Activated CD4-positive, alpha-beta T cell treated with anti-CD3 and anti-CD28 coated beads, Interleukin-2, amount 50 U/mL, for 16 hours (primary cell): Measurements from ENCODE around the gene TMEM132D.

Experiments
- DNase-seq: peaks from one replicate; pipeline ENCODE4 v3.0.0-alpha.2; 2020

Gene TMEM132D

GRCh38 chr12:129523621-129524020 is 380.2 kb downstream of the TMEM132D start:
- DNase-seq: no peak

GRCh38 chr12:129520739-129521138 is 383.1 kb downstream of the TMEM132D start:
- no peak for DNase-seq

GRCh38 chr12:129503802-129504201 is 400.0 kb downstream of the TMEM132D start:
- DNase-seq: no peak

- DNase-seq: no peak
These were observed 407.6 kb downstream of the TMEM132D start for GRCh38 chr12:129496226-129496625.

GRCh38 chr12:129494766-129495165 is 409.1 kb downstream of the TMEM132D start:
- no peak for DNase-seq

GRCh38 chr12:129494260-129494659 is 409.6 kb downstream of the TMEM132D start:
- DNase-seq: no peak

GRCh38 chr12:129489100-129489676 is 414.6 kb downstream of the TMEM132D start:
- DNase-seq: no peak

- DNase-seq: no peak
These were observed 416.9 kb downstream of the TMEM132D start for GRCh38 chr12:129486931-129487330.

- DNase-seq: no peak
These were observed 420.5 kb downstream of the TMEM132D start for GRCh38 chr12:129483111-129483893.

- no peak for DNase-seq
These were observed 421.9 kb downstream of the TMEM132D start for GRCh38 chr12:129481921-129482320.

GRCh38 chr12:129470196-129470595 is 433.6 kb downstream of the TMEM132D start:
- DNase-seq: no peak

GRCh38 chr12:129467726-129468125 is 436.1 kb downstream of the TMEM132D start:
- DNase-seq: no peak

- DNase-seq: no peak
These were observed 436.5 kb downstream of the TMEM132D start for GRCh38 chr12:129467289-129467688.

GRCh38 chr12:129466499-129466898 is 437.3 kb downstream of the TMEM132D start:
- DNase-seq: no peak

GRCh38 chr12:129459886-129460285 is 443.9 kb downstream of the TMEM132D start:
- no peak for DNase-seq

- no peak for DNase-seq
These were observed 457.1 kb downstream of the TMEM132D start for GRCh38 chr12:129446696-129447095.

- DNase-seq: no peak
These were observed 463.5 kb downstream of the TMEM132D start for GRCh38 chr12:129440278-129440677.

- DNase-seq: no peak
These were observed 469.0 kb downstream of the TMEM132D start for GRCh38 chr12:129434790-129435189.

- no peak for DNase-seq
These were observed 475.4 kb downstream of the TMEM132D start for GRCh38 chr12:129428240-129428936.

- DNase-seq: no peak
These were observed 480.7 kb downstream of the TMEM132D start for GRCh38 chr12:129423041-129423580.

GRCh38 chr12:129413295-129413694 is 490.5 kb downstream of the TMEM132D start:
- no peak for DNase-seq

- DNase-seq: no peak
These were observed 494.5 kb downstream of the TMEM132D start for GRCh38 chr12:129409281-129409680.

- no peak for DNase-seq
These were observed 499.3 kb downstream of the TMEM132D start for GRCh38 chr12:129404556-129404955.

GRCh38 chr12:129401572-129401971 is 502.3 kb downstream of the TMEM132D start:
- DNase-seq: no peak
